Measurements from ENCODE around the gene RGS7. TPM values are rescaled to one million over a fixed set of nuclear protein-coding genes. Genes with fewer than 3 reads are reported as not detected.
"Not testable (repeated sequence)": the region's sequence is repeated elsewhere in the genome, so short reads cannot be mapped to it uniquely, and the experiment has no call there.

Gene RGS7
- total RNA-seq, 4 donors from 2014 or later = 0.11 to 0.33 TPM; not detected in 2

DNA sequence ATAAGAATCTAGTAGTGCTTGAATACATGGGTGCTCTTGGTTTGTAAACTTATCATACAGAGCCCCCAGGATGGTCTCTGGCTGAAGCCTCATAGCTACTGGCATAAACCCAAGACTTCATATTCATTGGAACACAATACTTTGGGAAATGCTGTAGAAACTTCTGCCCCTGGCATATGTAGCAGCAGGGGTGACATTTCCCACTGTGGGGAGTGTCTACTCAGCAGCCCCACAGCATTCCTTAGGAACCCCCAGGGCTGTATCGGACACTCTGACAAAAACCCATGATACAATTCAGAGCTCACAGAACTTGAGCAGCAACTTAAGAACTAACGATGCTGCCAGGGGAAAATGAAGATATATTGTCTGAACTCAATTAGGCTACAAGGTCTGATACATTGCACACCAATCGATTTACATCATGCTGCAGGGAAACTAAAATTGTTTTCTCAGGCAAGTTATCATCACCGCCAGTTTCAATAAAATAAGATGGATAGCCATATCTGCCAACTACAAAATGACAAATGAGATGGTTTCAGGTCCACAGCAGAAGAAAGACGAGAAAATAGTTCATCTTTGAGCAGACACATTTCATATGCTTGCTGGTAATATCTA lies 564.0 kb downstream of the RGS7 start:
- Histone ChIP-seq H3K36me3 (no peaks in the 10 kb centered on the region), H3K27ac (replicated peaks in 1 of 4) (no peak overlapping the region), H3K4me3 (no peak overlapping the region), H3K27me3 (no peaks in the 10 kb centered on the region), H3K9me3 (no peaks in the 10 kb centered on the region), H3K4me1 (no peaks in the 10 kb centered on the region)
- intact Hi-C loops (cut with DNase I) = no loop called here
- TF ChIP-seq, protein P1, sequence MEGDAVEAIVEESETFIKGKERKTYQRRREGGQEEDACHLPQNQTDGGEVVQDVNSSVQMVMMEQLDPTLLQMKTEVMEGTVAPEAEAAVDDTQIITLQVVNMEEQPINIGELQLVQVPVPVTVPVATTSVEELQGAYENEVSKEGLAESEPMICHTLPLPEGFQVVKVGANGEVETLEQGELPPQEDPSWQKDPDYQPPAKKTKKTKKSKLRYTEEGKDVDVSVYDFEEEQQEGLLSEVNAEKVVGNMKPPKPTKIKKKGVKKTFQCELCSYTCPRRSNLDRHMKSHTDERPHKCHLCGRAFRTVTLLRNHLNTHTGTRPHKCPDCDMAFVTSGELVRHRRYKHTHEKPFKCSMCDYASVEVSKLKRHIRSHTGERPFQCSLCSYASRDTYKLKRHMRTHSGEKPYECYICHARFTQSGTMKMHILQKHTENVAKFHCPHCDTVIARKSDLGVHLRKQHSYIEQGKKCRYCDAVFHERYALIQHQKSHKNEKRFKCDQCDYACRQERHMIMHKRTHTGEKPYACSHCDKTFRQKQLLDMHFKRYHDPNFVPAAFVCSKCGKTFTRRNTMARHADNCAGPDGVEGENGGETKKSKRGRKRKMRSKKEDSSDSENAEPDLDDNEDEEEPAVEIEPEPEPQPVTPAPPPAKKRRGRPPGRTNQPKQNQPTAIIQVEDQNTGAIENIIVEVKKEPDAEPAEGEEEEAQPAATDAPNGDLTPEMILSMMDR (IDR thresholded peaks at IDR 0.05) = no peak
- TF ChIP-seq EP300 (IDR thresholded peaks at IDR 0.05) = no peak
- TF ChIP-seq POLR2A (IDR thresholded peaks at IDR 0.05; ENCODE audit: low read depth) = no peak
- TF ChIP-seq POLR2AphosphoS5 (IDR thresholded peaks at IDR 0.05) = no peak
- 85% methylated on average over 5 of the region's 5 CpGs for WGBS
- DNase-seq (ENCODE audit: extremely low spot score) = no peak

DNA sequence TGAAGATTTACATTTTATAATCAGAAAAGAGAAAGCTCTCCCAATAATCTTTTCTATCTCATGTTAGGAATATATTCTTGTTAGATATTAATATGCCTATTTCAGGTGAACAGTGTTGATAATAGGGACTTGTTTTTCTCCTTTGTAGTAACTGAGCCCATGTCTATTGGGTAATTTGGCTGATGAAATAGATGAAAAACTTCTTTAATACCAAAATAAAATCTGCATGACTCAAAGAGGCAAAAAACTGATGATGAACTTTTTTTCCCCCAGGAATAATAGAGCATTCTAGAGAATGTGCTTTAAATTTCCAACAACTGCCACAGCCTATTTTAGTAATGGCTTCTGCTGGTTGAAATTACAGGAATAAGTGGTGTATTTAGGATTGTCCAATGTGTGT lies 566.1 kb downstream of the RGS7 start:
- no peak overlapping the region for H3K4me3 ChIP-seq
- TF ChIP-seq EP300 (IDR thresholded peaks at IDR 0.05) (no peak), POLR2AphosphoS5 (IDR thresholded peaks at IDR 0.05) (no peak), POLR2A (IDR thresholded peaks at IDR 0.05; ENCODE audit: low read depth) (no peak)
- TF ChIP-seq, protein P1 (IDR thresholded peaks at IDR 0.05) = no peak
- intact Hi-C loops (cut with DNase I) = no loop called here
- H3K27me3 ChIP-seq = no peaks in the 10 kb centered on the region
- no peaks in the 10 kb centered on the region for H3K36me3 ChIP-seq
- no peak overlapping the region for H3K27ac ChIP-seq (replicated peaks in 1 of 4)
- no peaks in the 10 kb centered on the region for H3K4me1 ChIP-seq
- no peaks in the 10 kb centered on the region for H3K9me3 ChIP-seq
- no peak for DNase-seq (ENCODE audit: extremely low spot score)

DNA sequence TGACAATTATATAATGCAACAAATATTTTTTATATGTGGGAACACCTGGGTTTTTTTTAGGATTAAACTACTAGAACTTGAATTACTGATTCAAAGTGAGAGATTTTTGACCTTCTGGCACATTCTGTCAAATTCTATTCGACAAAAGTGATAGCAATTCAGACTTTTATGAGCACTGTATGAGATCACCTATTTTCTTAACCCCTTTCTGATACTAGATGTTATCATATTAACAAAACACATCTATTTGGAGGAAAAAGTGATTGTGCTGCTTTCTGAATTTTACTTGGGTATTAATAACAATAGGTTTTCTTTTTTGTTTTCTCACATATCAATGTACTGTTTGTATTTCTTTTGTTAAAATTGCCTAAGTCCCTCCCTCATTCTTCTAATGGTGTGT lies 570.1 kb downstream of the RGS7 start:
- Histone ChIP-seq H3K36me3 (no peaks in the 10 kb centered on the region), H3K27ac (replicated peaks in 1 of 4) (no peak overlapping the region), H3K4me1 (no peaks in the 10 kb centered on the region), H3K4me3 (no peak overlapping the region), H3K9me3 (no peaks in the 10 kb centered on the region), H3K27me3 (no peaks in the 10 kb centered on the region)
- WGBS = 67% methylated on average over 1 of the region's 1 CpG
- DNase-seq (ENCODE audit: extremely low spot score) = no peak
- intact Hi-C loops (cut with DNase I) = no loop called here
- TF ChIP-seq, protein P1 (IDR thresholded peaks at IDR 0.05) = no peak
- TF ChIP-seq EP300 (IDR thresholded peaks at IDR 0.05) (no peak), POLR2A (IDR thresholded peaks at IDR 0.05; ENCODE audit: low read depth) (no peak), POLR2AphosphoS5 (IDR thresholded peaks at IDR 0.05) (no peak)

DNA sequence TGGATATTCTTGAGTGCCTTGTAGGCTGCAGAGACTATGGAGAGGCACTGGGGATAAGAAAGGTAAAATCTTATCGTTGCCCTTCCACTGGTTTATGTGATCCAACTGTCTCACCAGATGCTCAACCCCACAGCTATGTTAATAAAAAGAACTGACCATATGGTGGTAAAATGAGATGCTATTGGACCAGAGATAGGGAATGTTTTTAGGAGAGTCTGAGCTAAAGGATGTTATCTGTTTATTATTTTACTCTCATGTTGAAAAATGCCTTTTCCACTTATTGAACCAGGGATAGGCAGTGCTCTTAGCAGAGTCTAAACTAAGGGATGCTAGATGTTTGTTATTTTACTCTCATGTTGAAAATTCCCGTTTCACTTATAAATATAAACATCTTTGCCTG lies 572.2 kb downstream of the RGS7 start:
- TF ChIP-seq POLR2AphosphoS5 (IDR thresholded peaks at IDR 0.05) = no peak
- TF ChIP-seq POLR2A (IDR thresholded peaks at IDR 0.05; ENCODE audit: low read depth) = no peak
- TF ChIP-seq, protein P1 (IDR thresholded peaks at IDR 0.05) = no peak
- TF ChIP-seq EP300 (IDR thresholded peaks at IDR 0.05) = no peak
- WGBS = 65% methylated on average over 2 of the region's 2 CpGs
- no peak overlapping the region for H3K27ac ChIP-seq (replicated peaks in 1 of 4)
- H3K4me1 ChIP-seq = no peaks in the 10 kb centered on the region
- no peaks in the 10 kb centered on the region for H3K9me3 ChIP-seq
- no peak overlapping the region for H3K4me3 ChIP-seq
- no peaks in the 10 kb centered on the region for H3K27me3 ChIP-seq
- H3K36me3 ChIP-seq = no peaks in the 10 kb centered on the region
- no peak for DNase-seq (ENCODE audit: extremely low spot score)
- intact Hi-C loops (cut with DNase I) = no loop called here

DNA sequence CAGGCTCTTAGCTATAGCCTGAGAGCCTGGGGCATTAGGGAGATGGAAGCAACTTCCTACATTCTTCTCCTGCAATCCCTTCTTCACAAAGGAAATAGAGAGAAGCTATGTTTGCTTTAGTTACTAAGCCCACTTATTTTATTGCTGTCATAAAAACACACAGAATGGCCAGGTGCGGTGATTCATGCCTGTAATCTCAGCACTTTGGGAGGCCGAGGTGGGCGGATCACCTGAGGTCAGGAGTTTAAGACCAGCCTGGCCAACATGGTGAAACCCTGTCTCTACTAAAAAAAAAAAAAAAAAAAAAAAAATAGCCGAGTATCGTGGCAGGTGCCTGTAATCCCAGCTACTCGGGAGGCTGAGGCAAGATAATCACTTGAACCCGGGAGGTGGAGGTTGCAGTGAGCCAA lies 573.3 kb downstream of the RGS7 start:
- H3K36me3 ChIP-seq; intact Hi-C loops (cut with DNase I): not testable (repeated sequence)
- 86% methylated on average over 7 of the region's 7 CpGs for WGBS

More for the DNA sequence above, 573.3 kb downstream of the RGS7 start:
- H3K27me3 ChIP-seq; H3K9me3 ChIP-seq; H3K27ac ChIP-seq (replicated peaks in 1 of 4); DNase-seq (ENCODE audit: extremely low spot score); H3K4me1 ChIP-seq; H3K4me3 ChIP-seq: not testable (repeated sequence)

All from esophagus muscularis mucosa (tissue), 4 donors.